ENCODE results near the gene ATP2B3. TPM values are rescaled to one million over a fixed set of nuclear protein-coding genes. Genes with fewer than 3 reads are reported as not detected.

Gene ATP2B3
- polyA plus RNA-seq, 1 donor (not counting 4 experiments of a cell fraction or from before 2014, with no cell fraction given) = not detected

DNA sequence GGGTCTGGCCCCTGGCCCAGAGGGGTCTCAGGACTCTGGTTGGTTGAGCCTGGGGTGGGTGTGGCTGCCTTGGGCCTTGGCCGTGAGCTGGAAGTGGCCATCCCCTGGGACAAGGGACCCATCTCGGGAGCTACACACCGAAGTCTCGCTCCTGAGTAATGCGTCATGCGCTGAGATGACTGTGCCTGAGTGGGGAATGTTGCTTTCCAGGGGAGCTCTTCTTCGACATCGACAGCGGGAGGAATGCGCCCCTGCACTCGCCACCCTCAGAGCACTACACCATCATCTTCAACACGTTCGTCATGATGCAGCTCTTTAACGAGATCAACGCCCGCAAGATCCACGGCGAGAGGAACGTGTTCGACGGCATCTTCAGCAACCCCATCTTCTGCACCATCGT is 43.0 kb downstream of the ATP2B3 start:
- H3K27me3 ChIP-seq (ENCODE audit: control insufficient read depth, extremely low read depth, insufficient read depth, low read length) = peaks cover under 1% of the 10 kb centered on the region

DNA sequence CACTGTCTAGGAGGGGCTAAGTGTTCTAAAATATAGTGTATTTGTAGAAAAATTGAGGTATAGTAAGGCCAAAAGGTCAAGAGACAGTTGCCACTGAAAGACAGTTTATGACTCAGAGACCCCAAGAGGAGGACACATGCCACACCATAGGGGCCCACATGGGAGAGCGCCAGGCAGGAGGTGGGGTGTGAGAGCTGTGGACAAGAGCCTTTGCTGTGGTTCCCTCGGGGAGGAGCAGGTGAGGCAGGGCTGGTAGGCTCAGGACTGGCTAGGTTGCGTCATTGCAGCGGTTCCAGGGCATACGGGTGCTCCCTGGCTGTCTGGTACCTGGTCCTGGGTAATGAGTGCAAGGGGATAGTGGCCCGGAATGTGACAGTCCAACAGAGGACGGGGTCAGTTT is 43.9 kb downstream of the ATP2B3 start:
- no peak for FAIRE-seq
- Histone ChIP-seq H3K9me3 (ENCODE audit: control insufficient read depth, low read depth, low read length) (peaks cover 2% of the 10 kb centered on the region), H3K27ac (ENCODE audit: control insufficient read depth, insufficient read depth, low read length) (no peak overlapping the region), H3K4me3 (ENCODE audit: control insufficient read depth in 2 of 3, extremely low read depth in 1 of 3, insufficient read depth in 2 of 3, low read depth in 1 of 3, low read length in 3 of 3) (no peak overlapping the region), H2AFZ (ENCODE audit: control insufficient read depth, low read length) (no peak overlapping the region), H4K20me1 (ENCODE audit: control insufficient read depth, extremely low read depth, insufficient read depth, low read length) (no peaks in the 10 kb centered on the region), H3K4me1 (ENCODE audit: control insufficient read depth, extremely low read depth, insufficient read depth, low read length) (no peaks in the 10 kb centered on the region), H3K9ac (ENCODE audit: control insufficient read depth, extremely low read depth, insufficient read depth, low read length) (no peak overlapping the region), H3K27me3 (ENCODE audit: control insufficient read depth, extremely low read depth, insufficient read depth, low read length) (no peaks in the 10 kb centered on the region), H3K36me3 (ENCODE audit: control insufficient read depth in 2 of 2, extremely low read depth in 1 of 2, insufficient read depth in 2 of 2, low read length in 2 of 2) (no peaks in the 10 kb centered on the region), H3K79me2 (ENCODE audit: control insufficient read depth, insufficient read depth, low read length) (no peaks in the 10 kb centered on the region), H3K9me1 (ENCODE audit: control insufficient read depth, extremely low read depth, insufficient read depth, low read length) (no peaks in the 10 kb centered on the region), H3K4me2 (ENCODE audit: control insufficient read depth, extremely low read depth, insufficient read depth, low read depth, low read length) (no peak overlapping the region)
- TF ChIP-seq, protein P1, sequence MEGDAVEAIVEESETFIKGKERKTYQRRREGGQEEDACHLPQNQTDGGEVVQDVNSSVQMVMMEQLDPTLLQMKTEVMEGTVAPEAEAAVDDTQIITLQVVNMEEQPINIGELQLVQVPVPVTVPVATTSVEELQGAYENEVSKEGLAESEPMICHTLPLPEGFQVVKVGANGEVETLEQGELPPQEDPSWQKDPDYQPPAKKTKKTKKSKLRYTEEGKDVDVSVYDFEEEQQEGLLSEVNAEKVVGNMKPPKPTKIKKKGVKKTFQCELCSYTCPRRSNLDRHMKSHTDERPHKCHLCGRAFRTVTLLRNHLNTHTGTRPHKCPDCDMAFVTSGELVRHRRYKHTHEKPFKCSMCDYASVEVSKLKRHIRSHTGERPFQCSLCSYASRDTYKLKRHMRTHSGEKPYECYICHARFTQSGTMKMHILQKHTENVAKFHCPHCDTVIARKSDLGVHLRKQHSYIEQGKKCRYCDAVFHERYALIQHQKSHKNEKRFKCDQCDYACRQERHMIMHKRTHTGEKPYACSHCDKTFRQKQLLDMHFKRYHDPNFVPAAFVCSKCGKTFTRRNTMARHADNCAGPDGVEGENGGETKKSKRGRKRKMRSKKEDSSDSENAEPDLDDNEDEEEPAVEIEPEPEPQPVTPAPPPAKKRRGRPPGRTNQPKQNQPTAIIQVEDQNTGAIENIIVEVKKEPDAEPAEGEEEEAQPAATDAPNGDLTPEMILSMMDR (optimal IDR thresholded peaks at IDR 0.05 in 1 of 3, IDR thresholded peaks at IDR 0.05 in 1 of 3, conservative IDR thresholded peaks at IDR 0.05 in 1 of 3; ENCODE audit: extremely low read depth in 1 of 3, insufficient read depth in 2 of 3, low read length in 3 of 3) = no peak
- no peak for TF ChIP-seq EZH2 (IDR thresholded peaks at IDR 0.05; ENCODE audit: low read length)
- dilution Hi-C loops (cut with MboI; ENCODE audit: extremely low pct_ligation_motif_present, low sequenced_read_pairs) = no loop called here
- no peak for DNase-seq (ENCODE audit: low read depth, low spot score)

More for the DNA sequence above, 43.0 kb downstream of the ATP2B3 start:
- H3K9me3 ChIP-seq (ENCODE audit: control insufficient read depth, low read depth, low read length) = peaks cover 2% of the 10 kb centered on the region
- H3K9me1 ChIP-seq (ENCODE audit: control insufficient read depth, extremely low read depth, insufficient read depth, low read length) = no peaks in the 10 kb centered on the region
- H3K27ac ChIP-seq (ENCODE audit: control insufficient read depth, insufficient read depth, low read length) = no peak overlapping the region
- H4K20me1 ChIP-seq (ENCODE audit: control insufficient read depth, extremely low read depth, insufficient read depth, low read length) = no peaks in the 10 kb centered on the region
- FAIRE-seq = no peak
- no peak overlapping the region for H2AFZ ChIP-seq (ENCODE audit: control insufficient read depth, low read length)
- dilution Hi-C loops (cut with MboI; ENCODE audit: extremely low pct_ligation_motif_present, low sequenced_read_pairs) = no loop called here
- no peak overlapping the region for H3K4me2 ChIP-seq (ENCODE audit: control insufficient read depth, extremely low read depth, insufficient read depth, low read depth, low read length)
- no peak overlapping the region for H3K4me3 ChIP-seq (ENCODE audit: control insufficient read depth in 2 of 3, extremely low read depth in 1 of 3, insufficient read depth in 2 of 3, low read depth in 1 of 3, low read length in 3 of 3)
- no peaks in the 10 kb centered on the region for H3K4me1 ChIP-seq (ENCODE audit: control insufficient read depth, extremely low read depth, insufficient read depth, low read length)
- TF ChIP-seq, protein P1 (optimal IDR thresholded peaks at IDR 0.05 in 1 of 3, IDR thresholded peaks at IDR 0.05 in 1 of 3, conservative IDR thresholded peaks at IDR 0.05 in 1 of 3; ENCODE audit: extremely low read depth in 1 of 3, insufficient read depth in 2 of 3, low read length in 3 of 3) = no peak
- TF ChIP-seq EZH2 (IDR thresholded peaks at IDR 0.05; ENCODE audit: low read length) = no peak
- no peaks in the 10 kb centered on the region for H3K79me2 ChIP-seq (ENCODE audit: control insufficient read depth, insufficient read depth, low read length)
- no peak overlapping the region for H3K9ac ChIP-seq (ENCODE audit: control insufficient read depth, extremely low read depth, insufficient read depth, low read length)
- DNase-seq (ENCODE audit: low read depth, low spot score) = no peak
- H3K36me3 ChIP-seq (ENCODE audit: control insufficient read depth in 2 of 2, extremely low read depth in 1 of 2, insufficient read depth in 2 of 2, low read length in 2 of 2) = no peaks in the 10 kb centered on the region

Data from keratinocyte (primary cell).